ENCODE measurements around the gene SFMBT2.
"Not testable (repeated sequence)": the region's sequence is repeated elsewhere in the genome, so short reads cannot be mapped to it uniquely, and the experiment has no call there.

SFMBT2 gene

DNA sequence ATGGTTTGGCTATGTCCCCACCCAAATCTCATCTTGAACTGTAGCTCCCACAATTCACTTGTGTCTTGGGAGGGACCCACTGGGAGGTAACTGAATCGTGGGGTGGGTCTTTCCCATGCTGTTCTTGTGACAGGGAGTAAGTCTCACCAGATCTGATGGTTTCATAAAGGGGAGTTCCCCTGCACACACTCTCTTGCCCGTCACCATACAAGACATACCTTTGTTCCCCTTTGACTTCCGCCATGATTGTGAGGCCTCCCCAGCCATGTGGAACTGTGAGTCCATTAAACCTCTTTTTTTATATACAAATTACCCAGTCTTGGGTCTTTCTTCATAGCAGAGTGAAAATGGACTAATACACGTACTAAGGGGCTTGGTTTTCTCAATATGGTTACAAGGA, 106.7 kb downstream of the SFMBT2 start:
- DNase-seq (ENCODE audit: low read depth, low spot score): no peak
- no peak overlapping the region for H3K27ac ChIP-seq

DNA sequence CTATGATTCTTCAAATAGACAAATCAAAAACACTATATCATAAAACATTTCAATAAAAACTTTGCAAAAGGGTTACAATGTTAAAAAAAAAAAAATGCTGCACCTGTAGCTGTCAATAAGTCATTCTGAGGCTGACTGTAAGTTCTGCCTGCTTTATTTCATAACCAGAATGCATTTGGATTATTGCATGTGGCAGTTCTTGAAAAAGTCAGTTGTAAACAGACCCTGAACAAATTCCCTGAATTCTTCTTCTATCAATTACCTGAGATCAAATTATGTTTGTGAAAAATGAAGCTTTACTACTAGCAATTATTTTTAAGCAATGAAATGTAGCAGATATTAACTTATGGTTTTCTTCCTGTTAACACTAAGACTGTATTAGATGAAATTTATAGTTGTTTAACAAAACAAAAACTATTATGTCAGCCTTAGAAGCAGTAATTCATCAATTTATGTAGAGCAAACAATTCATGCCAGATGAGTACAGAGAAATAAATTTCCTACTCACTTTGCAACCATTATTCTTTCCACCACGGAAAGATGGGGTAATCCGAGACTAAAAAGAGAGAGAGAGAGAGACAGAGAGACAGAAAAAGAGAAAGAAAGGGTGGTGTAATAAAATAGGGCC, 107.8 kb downstream of the SFMBT2 start:
- no peak overlapping the region for H3K27ac ChIP-seq
- no peak for DNase-seq (ENCODE audit: low read depth, low spot score)

DNA sequence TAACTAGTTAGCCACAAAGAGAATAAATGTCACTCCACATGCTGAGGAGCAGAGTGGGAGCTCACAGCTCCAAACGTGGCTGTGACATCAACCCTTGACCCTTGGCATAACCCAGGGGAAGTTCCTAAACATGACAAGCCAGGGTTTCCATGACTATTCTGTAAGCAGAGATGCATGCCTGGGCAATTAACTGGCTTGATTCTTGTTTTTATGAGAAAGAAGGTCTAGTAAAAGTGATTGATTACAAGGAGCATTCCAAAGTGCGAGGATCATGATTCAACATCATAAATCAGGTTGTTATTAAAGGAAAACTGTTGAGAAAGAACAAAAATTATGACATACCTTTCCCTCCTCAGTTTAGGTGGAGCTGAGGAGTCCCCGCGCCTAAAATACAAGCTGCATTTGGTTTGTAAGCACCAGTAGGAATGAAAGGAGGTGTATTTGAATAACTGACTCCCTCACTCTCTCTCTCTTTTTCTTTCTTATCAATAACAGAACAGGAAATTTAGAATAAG, 108.4 kb downstream of the SFMBT2 start:
- DNase-seq (ENCODE audit: low read depth, low spot score): peak; percentile 73
- H3K27ac ChIP-seq: no peak overlapping the region

DNA sequence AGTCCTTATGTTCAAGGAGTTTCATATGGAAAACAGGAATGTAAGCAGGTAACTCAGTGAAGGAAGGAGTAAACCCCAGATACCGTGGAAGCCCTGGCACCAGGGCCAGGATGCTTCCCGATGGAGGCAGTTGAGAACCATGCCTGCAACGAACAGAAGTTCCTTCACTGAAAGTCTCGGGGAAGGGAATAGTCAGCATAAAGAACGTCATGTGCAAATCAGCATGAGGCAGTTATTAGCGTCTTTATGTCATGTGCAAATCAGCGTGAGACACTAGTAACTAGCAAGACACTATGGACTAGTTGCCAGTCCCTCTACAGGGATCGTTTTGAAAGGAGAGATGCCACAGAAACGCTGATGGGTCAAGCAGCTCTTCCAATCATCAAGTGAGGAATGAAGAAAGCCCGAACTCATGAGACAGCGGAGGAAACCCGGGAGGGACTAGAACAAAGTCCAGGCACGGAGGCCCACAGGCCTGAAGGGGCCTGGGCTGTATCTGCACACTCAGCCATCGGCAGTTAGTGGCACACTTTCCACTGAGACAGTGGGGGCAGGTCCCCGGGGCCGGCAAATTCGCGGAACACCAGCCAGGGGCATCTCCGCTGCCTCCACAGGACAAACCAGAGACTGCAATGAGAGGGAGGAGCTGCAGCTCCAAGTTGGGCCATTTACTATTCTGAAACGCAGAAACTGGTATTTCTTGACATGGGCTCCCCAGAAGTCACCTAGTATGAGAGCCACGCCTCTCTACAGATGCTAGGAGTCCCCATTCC, 109.6 kb downstream of the SFMBT2 start:
- no peak overlapping the region for H3K27ac ChIP-seq
- DNase-seq (ENCODE audit: low read depth, low spot score): no peak

DNA sequence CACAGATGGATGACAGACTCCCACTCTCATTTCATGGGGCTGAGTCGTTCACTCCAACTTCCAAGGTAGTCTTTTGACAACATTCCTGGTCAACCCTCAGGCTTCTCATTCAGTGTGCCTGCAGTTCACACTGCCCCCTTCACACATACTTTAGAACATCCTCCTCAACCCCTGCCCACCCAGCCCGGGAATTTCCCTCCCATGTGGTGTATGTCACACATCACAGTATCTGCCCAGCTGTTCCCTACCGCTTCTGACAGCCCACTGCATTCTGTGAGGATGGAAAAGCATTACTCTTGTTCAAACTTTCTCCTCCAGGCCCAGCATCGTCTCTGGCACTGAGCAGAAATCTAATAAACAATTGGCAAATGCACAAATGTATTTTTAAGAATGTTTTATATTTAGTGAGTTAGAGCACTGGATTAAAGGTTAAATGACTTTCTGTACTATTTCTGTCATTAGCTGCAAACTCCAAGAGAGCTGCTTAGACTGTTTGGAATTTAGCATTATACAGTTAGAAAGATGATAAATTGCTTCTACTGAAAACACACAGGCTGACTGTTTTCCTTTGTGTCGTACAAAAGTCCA, 110.4 kb downstream of the SFMBT2 start:
- no peak overlapping the region for H3K27ac ChIP-seq
- DNase-seq (ENCODE audit: low read depth, low spot score): peak; percentile 16

DNA sequence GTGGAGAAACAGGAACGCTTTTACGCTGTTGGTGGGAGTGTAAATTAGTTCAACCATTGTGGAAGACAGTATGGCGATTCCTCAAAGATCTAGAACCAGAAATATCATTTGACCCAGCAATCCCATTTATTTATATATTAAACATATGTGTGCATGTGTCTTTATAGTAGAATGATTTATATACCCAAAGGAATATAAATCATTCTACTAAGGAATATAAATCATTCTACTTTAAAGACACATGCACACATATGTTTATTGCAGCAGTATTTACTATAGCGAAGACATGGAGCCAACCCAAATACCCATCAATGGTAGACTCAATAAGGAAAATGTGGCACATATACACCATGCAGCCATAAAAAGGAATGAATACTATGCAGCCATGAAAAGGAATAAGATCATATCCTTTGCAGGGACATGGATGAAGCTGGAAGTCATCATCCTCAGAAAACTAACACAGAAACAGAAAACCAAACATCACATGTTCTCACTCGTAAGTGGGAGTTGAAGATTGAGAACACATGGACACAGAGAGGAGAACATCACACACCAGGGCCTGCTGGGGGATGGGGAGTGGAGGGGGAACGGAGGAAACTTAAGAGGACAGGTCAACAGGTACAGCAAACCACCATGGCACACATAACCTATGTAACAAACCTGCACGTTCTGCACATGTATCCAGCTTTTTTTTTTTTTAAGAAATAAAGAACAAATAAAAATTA, 111.1 kb downstream of the SFMBT2 start:
- H3K27ac ChIP-seq; DNase-seq (ENCODE audit: low read depth, low spot score): not testable (repeated sequence)

DNA sequence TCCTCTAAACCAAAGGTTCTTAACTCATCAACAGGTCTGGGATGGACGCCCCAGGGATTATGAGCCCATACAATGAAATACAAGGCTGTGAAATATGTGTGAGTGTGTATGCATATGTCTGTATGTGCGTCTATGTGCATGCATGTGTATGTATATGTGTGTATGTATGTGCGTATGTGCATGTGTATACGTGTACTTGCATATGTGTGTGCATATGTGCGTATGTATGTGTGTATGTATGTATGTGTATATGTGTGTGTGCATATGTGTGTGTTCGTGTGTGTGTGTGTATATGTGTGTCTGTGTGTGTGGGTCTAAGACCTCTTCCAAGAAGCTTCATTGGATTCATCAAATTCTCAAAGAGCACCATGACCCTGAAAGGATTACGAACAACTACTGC, 112.3 kb downstream of the SFMBT2 start:
- no peak for DNase-seq (ENCODE audit: low read depth, low spot score)
- H3K27ac ChIP-seq: no peak overlapping the region

DNA sequence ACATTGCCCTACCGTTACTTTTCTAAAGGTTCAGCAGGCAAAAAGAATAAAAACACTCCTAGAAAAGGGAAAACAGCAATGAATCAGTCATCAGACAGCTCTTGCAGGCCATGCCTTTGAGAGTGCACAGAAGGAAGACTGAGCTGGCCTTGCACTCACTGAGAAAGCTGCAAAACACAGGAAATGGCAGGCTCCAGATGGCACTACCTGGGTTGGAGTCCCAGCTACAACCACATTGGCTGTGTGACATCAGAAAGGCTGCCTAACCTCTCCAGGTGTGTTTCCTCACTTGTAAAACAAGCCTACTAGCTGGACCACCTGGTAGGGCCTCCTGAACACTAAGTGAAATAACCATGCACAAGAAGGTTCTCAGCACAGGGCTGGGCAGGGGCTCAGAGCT, 113.7 kb downstream of the SFMBT2 start:
- no peak for DNase-seq (ENCODE audit: low read depth, low spot score)
- H3K27ac ChIP-seq: no peak overlapping the region

DNA sequence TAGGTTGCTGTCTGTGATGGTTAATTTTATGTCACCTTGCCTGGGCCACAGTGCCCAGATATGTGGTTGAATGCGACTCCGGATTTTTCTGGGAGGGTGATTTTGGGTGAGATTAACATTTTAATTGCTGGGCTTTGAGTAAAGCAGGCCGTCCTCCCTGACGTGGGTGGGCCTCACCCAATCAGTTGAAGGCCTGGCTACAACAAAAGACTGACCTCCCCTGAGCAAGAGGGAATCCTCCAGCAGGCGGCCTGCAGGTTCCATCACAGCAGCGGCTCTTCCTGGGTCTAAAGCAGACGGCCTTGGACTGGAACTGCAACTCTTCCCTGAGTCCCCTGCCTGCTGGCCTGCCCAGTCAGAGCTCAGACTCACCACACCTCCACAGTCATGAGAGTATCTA, 114.2 kb downstream of the SFMBT2 start:
- no peak overlapping the region for H3K27ac ChIP-seq
- DNase-seq (ENCODE audit: low read depth, low spot score): no peak

DNA sequence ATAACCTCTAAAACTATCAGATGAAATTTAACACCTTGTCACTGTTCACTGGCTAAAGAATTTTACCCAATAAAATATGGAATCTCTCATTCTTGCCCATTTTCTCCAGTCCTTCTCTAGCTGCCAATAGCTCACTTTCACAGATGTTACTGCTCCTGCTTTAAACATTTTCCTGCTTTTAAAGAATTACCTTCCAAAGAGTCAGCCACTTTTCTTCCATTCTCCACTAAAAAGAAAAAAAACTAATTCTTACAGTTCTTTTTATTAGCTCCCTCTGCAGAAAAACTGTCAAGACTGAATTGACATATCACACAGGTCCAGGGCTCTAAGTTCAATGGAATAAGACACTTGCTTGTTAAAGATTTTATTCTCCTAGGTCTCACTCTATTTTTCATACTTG, 114.8 kb downstream of the SFMBT2 start:
- H3K27ac ChIP-seq: no peak overlapping the region
- no peak for DNase-seq (ENCODE audit: low read depth, low spot score)

DNA sequence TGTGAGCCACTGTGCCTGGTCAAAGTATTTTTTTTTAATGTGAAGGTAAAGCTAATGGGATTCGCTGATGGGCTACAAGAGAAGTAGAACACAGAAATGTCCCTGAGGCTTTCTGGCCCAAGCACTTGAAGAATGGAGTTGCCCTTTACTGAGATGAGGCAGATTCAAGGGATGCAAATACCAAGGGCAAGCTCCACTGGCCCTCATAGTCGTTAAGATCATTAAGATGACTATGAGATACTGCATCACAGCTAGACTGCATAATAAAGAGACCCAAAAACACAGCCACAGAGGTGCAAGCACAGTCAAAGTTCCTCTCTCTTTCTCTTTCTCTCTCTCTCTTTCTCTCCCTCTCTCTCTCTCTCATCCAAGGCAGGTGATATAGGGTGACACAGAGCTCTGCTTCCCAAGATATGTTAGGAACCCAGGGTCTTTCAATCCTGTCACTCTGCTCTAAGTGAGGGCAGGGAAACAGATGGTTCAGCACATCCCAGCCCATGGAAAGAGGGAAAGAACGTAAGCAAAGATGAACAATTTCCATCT, 117.4 kb downstream of the SFMBT2 start:
- no peak for DNase-seq (ENCODE audit: low read depth, low spot score)
- H3K27ac ChIP-seq: no peak overlapping the region

DNA sequence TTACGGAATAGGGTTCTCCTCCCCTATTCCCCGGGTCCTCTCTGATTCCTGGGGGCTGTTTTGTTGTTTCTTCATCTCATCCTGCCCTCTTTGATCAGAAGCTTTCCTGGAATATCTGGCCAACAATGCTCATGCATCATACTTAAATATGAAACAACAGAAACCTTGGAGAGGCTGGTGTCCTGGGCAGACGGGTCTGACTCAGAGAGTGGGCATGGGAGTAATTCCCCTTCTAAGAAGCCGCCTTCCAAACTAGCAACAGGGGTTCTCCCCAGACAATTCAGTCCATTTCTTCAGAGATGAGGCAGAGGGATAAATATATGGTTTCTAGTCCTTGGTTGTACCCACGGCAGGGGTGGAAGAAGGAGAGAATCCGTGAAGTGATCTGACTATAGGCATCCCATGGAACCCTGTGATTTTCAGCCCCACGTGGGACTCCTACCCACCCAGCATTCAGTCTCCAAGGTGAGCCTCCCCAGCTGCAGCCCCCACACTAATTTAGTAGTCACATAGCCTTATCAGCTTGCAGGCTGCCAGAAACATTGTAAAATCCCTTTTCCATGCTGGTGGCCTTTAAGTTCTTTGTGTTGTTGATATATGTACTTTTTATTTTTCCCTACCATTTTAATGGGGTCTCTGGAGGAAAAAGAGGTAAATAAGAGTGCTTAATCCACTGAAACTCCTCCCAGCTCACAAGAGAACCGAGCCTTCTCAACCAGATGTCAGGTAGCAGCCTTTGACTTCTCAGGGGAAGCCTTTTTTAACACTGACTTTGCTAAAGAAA, 119.2 kb downstream of the SFMBT2 start:
- no peak overlapping the region for H3K27ac ChIP-seq
- DNase-seq (ENCODE audit: low read depth, low spot score): no peak

DNA sequence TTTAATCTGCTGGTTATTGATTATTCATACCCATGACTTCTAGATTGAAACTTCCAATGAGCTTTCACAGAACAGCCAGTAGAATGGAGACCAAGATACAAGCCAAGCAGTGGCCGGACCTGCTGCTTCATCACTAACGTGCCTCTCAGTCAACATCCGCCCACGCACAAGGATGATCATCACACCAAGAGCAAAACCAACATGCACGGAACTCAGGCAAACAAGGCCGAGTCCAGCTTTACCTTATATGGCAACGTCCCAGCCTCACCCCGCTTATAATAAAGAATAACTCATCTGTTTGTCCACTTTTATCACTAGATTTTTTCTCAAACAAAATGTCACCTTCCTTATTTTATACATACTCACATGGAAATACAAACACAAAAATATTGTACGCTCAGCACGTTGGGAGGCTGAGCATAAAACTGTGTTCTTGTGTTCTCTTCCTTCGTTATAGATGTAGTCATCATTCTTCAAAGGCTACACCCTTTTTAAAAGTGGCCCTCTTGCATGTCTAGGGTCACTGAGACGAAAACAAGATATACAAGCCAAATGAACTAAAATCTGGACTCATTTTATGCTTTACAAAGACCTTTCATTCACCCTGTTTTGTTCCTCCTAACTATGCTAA, 122.7 kb downstream of the SFMBT2 start:
- no peak overlapping the region for H3K27ac ChIP-seq
- DNase-seq (ENCODE audit: low read depth, low spot score): no peak

DNA sequence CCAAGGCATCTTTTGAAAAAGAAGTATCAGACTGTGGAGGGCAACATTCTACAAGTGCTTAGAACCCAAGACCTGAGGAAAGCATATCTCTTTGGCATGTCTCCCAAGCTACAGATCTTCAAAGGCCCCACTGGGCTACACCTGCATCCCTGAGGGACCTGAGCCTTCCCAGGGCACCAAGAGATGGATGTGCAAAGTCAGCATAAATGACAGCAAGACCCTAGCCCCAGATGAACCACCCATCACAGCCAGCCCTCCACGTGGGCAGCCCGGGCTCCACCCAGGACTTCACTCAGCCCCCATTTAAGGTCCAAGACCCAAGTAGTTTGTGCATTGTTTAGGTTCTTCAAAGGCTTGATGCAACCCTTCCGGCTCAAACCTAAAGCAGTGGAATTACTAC, 123.5 kb downstream of the SFMBT2 start:
- H3K27ac ChIP-seq: no peak overlapping the region
- no peak for DNase-seq (ENCODE audit: low read depth, low spot score)

DNA sequence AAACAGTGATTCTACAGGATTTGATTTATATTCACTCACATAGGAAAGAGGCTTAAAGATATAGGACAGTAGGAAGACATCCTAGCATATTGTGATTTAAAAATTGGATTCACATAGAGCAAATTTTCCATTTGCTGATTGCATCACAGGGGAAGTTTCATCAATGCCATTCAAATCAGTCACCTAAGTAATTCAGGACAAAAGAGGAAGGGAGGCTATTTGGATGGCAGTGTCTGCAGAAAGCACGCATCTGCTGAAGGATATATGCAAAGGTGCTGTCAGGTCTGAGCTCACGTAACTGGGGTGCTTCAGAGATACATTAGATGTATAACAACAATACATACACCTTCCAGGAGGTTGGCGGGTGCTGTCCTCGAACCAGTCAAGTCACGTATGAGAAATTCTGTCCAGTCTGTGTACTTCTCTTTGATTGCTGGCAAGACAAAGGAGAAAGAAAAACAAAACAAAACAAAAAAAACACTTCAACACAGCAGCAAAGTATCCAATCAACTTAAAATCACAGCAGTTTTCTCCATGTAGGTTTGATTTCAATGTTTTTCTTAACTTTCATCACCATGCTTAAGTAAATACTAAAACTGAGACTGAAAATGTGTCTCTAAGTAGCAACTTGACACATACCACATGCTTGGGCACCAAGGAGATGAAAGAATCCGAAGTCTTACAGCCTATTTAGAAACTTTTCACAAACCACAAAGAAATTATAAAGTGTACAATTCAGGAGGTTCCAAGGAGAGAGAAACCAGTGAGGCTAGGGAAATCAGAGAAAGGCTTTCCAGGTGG, 125.1 kb downstream of the SFMBT2 start:
- no peak overlapping the region for H3K27ac ChIP-seq
- DNase-seq (ENCODE audit: low read depth, low spot score): no peak

DNA sequence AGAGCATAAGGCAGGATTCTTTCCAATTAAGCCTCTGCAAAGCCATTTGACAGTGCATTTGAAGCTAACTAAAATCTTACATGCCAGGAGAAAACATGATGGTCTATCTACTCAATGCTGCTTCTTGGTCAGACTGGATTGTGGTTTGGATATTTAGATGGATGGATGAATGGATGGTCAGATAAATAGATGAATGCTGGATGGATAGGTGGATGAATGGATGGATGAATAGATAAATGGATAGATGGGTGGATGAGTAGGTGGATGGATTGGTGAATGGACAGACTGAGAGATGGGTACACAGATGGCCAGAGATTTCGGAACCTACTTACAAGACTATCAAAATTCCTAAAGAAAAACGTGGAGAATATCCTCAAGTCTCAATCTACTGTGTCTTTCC, 127.6 kb downstream of the SFMBT2 start:
- no peak for DNase-seq (ENCODE audit: low read depth, low spot score)

DNA sequence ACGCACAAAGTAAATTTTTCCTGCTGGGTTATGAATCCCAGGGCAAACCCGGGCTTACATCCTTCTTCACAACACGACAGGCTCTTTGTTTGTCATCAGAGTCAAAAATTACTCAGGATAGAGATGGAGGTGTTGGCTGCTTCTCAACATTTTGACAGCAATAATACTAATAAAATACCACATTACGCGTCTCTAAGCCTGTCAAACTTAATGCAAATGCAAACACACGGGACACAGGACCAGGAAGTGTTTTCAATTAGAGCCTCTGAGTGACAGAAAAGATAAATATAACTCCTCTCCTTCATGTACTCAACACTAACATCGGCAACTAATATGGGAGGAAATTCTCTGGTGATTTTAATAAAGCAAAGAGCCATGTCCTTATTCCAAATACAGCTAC, 128.4 kb downstream of the SFMBT2 start:
- no peak overlapping the region for H3K27ac ChIP-seq
- no peak for DNase-seq (ENCODE audit: low read depth, low spot score)

More for the DNA sequence above, 127.6 kb downstream of the SFMBT2 start:
- no peak overlapping the region for H3K27ac ChIP-seq

DNA sequence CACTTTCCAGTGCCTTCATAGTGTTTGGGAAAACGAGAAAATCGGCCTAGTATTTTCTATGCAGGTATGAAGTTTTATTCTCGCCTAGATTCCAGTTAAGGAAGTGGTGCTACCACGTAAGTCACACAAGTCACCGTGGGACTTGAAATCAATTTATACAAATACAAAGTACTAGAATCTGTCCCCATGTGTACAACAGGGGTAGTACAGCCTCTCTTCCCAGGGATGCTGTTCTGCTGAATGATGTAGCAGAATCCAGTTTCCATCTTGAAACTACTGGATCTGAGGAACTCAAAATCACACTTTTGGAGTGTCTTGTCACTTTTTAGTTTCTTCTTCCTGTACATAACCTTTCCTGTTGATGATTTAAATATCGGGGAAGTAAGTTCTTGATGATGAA, 129.4 kb downstream of the SFMBT2 start:
- no peak for DNase-seq (ENCODE audit: low read depth, low spot score)
- H3K27ac ChIP-seq: no peak overlapping the region

DNA sequence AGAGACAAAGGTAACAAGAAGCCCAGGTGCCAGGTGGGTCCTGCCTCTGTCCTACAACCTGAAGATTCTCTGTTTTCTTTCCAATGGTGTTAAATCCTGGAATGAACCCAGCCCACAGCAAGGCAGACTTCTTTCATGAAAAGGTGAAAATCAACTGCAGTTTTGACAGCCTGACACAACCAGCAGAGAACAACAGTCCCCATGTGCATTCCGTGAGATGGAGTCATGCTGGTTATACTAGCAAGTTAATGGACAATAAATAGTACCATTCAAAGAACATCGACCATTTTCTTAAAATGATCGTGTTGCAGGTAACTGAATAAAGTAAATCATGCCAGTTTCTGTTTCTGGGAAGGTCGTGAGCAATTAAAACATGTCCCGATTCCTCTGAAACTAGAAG, 131.5 kb downstream of the SFMBT2 start:
- no peak for DNase-seq (ENCODE audit: low read depth, low spot score)
- H3K27ac ChIP-seq: no peak overlapping the region

Measured in epithelial cell of prostate (primary cell).